Endothelial cell (in vitro differentiated cells): ENCODE results near the gene FSIP2. TPM values are rescaled to one million over a fixed set of nuclear protein-coding genes. Genes with fewer than 3 reads are reported as not detected.

Experiments
- DNase-seq: peaks from one replicate; pipeline ENCODE4 v3.0.0; 2021; ENCODE audit warnings: low spot score
- H3K27ac Mint-ChIP-seq: one replicate; pipeline ENCODE4 v1.8.0; 2021; ENCODE audit warnings: mixed read lengths, inconsistent platforms; ENCODE audit not compliant: unreplicated experiment
- H3K27me3 Mint-ChIP-seq: one replicate; pipeline ENCODE4 v1.8.0; 2021; ENCODE audit warnings: mild to moderate bottlenecking, moderate library complexity, mixed read lengths, inconsistent platforms; ENCODE audit not compliant: unreplicated experiment
- H3K36me3 Mint-ChIP-seq: one replicate; pipeline ENCODE4 v1.8.0; 2021; ENCODE audit warnings: mild to moderate bottlenecking, low read depth, mixed read lengths, inconsistent platforms; ENCODE audit not compliant: unreplicated experiment
- H3K4me1 Mint-ChIP-seq: one replicate; pipeline ENCODE4 v1.8.0; 2021; ENCODE audit warnings: mild to moderate bottlenecking, mixed read lengths, inconsistent platforms; ENCODE audit not compliant: unreplicated experiment
- H3K4me3 Mint-ChIP-seq: one replicate; pipeline ENCODE4 v1.8.0; 2021; ENCODE audit warnings: mild to moderate bottlenecking, mixed read lengths, inconsistent platforms; ENCODE audit not compliant: unreplicated experiment
- H3K9me3 Mint-ChIP-seq: one replicate; pipeline ENCODE4 v1.8.0; 2021; ENCODE audit warnings: mixed read lengths, inconsistent platforms; ENCODE audit not compliant: unreplicated experiment
- CTCF ChIP-seq: fragments of 200-600 bp; sonication (generic); IDR thresholded peaks from one replicate; pipeline ENCODE4 v1.5.0; 2021; ENCODE audit warnings: antibody characterized with exemption; ENCODE audit not compliant: unreplicated experiment
- total RNA-seq: library from RNA; stranded (reverse); fragmentation: NEBNext Ultra II Directional; extraction: Animal tissue kit (Norgen Biotek cat#: 25700); gene quantifications from one replicate; pipeline ENCODE4 v1.2.1, GENCODE V29; 2021; ENCODE audit not compliant: unreplicated experiment

Gene FSIP2
- total RNA-seq, 1 donor from 2014 or later = 9.0 TPM

DNA sequence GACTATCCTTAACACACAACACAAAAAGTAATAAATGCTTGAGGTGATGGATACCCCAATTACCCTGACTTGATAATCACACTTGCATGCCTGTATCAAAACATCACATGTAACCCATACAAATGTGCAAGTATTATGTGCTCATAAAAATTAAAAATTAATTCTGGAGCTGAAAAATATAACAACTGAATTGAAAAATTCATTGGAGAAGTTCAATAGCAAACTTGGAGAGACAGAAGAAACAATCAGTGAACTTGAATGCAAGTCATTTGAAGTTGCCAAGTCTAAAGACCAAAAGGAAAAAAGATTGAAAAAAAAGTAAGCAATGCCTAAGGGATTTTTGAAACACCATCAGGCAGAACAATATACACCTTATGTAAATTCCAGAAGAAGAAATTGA is 79.4 kb downstream of the FSIP2 start:
- Mint-ChIP-seq H3K9me3 (no peaks in the 10 kb centered on the region), H3K4me3 (no peak overlapping the region), H3K27ac (no peak overlapping the region), H3K4me1 (no peaks in the 10 kb centered on the region), H3K36me3 (no peaks in the 10 kb centered on the region), H3K27me3 (peaks cover 2% of the 10 kb centered on the region)
- DNase-seq = no peak
- TF ChIP-seq CTCF = no peak

DNA sequence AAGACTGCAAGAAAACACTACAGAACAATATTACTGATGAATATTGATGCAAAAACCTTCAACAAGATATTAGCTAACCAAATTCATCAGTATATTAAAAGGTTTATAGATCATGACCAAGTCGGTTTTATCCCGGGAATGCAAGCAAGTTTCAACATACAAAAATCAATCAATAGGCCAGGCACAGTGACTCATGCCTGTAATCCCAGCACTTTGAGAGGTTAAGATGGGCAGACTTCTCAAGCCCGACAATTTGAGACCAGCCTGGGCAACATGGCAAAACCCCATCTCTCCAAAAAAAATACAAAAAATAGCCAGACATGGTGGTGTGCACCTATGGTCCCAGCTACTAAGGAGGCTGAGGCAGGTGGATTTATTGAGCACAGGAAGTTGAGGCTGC is 82.9 kb downstream of the FSIP2 start:
- no peak for TF ChIP-seq CTCF
- no peak overlapping the region for H3K4me3 Mint-ChIP-seq
- no peaks in the 10 kb centered on the region for H3K4me1 Mint-ChIP-seq
- no peaks in the 10 kb centered on the region for H3K36me3 Mint-ChIP-seq
- no peak for DNase-seq
- no peak overlapping the region for H3K27ac Mint-ChIP-seq
- H3K9me3 Mint-ChIP-seq = no peaks in the 10 kb centered on the region
- peaks cover 2% of the 10 kb centered on the region for H3K27me3 Mint-ChIP-seq

DNA sequence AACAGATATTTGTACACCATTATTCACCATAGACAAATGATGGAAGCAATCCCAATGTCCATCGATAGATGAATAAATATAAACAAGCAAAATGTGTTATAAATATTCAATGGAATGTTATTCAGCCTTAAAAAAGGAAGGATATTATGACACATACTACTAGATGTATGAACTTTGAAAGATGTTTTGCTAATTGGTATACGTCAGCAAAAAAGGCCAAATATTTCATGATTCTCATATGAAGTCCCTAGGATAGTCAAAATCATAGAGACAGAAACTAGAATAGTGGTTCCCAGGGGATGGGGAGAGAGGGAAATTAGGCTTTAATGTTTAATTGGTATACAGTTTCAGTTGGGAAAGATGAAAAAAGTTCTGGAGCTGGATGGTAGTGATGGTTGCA is 85.2 kb downstream of the FSIP2 start:
- H3K27me3 Mint-ChIP-seq = no peaks in the 10 kb centered on the region
- H3K36me3 Mint-ChIP-seq = no peaks in the 10 kb centered on the region
- DNase-seq = no peak
- H3K4me1 Mint-ChIP-seq = no peaks in the 10 kb centered on the region
- no peak overlapping the region for H3K4me3 Mint-ChIP-seq
- no peaks in the 10 kb centered on the region for H3K9me3 Mint-ChIP-seq
- TF ChIP-seq CTCF = no peak
- no peak overlapping the region for H3K27ac Mint-ChIP-seq

GRCh38 chr2:185825557-185825956 is 87.0 kb downstream of the FSIP2 start:
- Mint-ChIP-seq H3K27me3 (no peaks in the 10 kb centered on the region), H3K27ac (no peak overlapping the region), H3K4me3 (no peak overlapping the region), H3K36me3 (no peaks in the 10 kb centered on the region), H3K4me1 (peaks cover 5% of the 10 kb centered on the region), H3K9me3 (no peaks in the 10 kb centered on the region)
- DNase-seq = no peak
- TF ChIP-seq CTCF = no peak

GRCh38 chr2:185828326-185828725 is 89.7 kb downstream of the FSIP2 start:
- Mint-ChIP-seq H3K4me3 (no peak overlapping the region), H3K27ac (no peak overlapping the region), H3K27me3 (peaks cover 2% of the 10 kb centered on the region), H3K9me3 (no peaks in the 10 kb centered on the region), H3K36me3 (no peaks in the 10 kb centered on the region), H3K4me1 (peaks cover 5% of the 10 kb centered on the region)
- DNase-seq = no peak
- TF ChIP-seq CTCF = no peak
